Ascending aorta (tissue), 2 donors: Measurements from ENCODE around the gene ATP4A. TPM values are rescaled to one million over a fixed set of nuclear protein-coding genes. Genes with fewer than 3 reads are reported as not detected.

Experiments used
- DNase-seq, 2 donors: peaks; one replicate each; pipeline ENCODE4 v3.0.0-alpha.2; 2019; ENCODE audit warnings: low spot score in 2 of 2
- H3K27ac ChIP-seq, 2 donors: fragments of 200-600 bp; sonication (generic); one replicate each; pipeline ENCODE4 v1.5.1; 2016 to 2017; ENCODE audit warnings: mild to moderate bottlenecking in 1 of 2
- H3K27me3 ChIP-seq: fragments of 200-600 bp; sonication (generic); one replicate; pipeline ENCODE4 v1.5.1; 2017
- H3K36me3 ChIP-seq, 2 donors: fragments of 200-600 bp; sonication (generic); one replicate each; pipeline ENCODE4 v1.5.1; 2016
- H3K4me1 ChIP-seq, 2 donors: fragments of 200-600 bp; sonication (generic); one replicate each; pipeline ENCODE4 v1.5.1; 2016 to 2017; ENCODE audit warnings: mild to moderate bottlenecking in 1 of 2
- H3K4me3 ChIP-seq, 2 donors: fragments of 200-600 bp; sonication (generic); one replicate each; pipeline ENCODE4 v1.5.1; 2016 to 2017; ENCODE audit warnings: mild to moderate bottlenecking in 1 of 2
- H3K9me3 ChIP-seq, 2 donors: fragments of 200-600 bp; sonication (generic); one replicate each; pipeline ENCODE4 v1.5.1; 2016
- CTCF ChIP-seq, 3 experiments: fragments of 200-600 bp in 2 of 3; fragments of 450-650 bp in 1 of 3; sonication (generic) in 2 of 3; IDR thresholded peaks; one replicate each; pipeline ENCODE4 v1.5.1; 2016 to 2019; ENCODE audit warnings: antibody characterized with exemption in 3 of 3, mild to moderate bottlenecking in 1 of 3, moderate library complexity in 1 of 3
- intact Hi-C: fragments of 100-400 bp; cut with DNase I; formaldehyde crosslinking; loops from one replicate; pipeline ENCODE4 v1.15.1; 2023
- total RNA-seq: library from RNA; depleted of rRNA; stranded (reverse); fragments of >200 nt; gene quantifications from one replicate; pipeline ENCODE4 v1.1.0, GENCODE V29; 2016

The ATP4A gene
- total RNA-seq, 1 donor from 2014 or later: not detected

GRCh38 chr19:35509861-35510625 lies 53.4 kb downstream of the ATP4A start:
- TF ChIP-seq CTCF (IDR thresholded peaks at IDR 0.05): peak; percentile 82 to 96 (median 84)
- Histone ChIP-seq H3K9me3 (no peaks in the 10 kb centered on the region), H3K27ac (peak overlapping the region; percentile 46 to 59), H3K4me3 (peak overlapping the region; percentile 49 to 67), H3K36me3 (no peaks in the 10 kb centered on the region), H3K4me1 (no peaks in the 10 kb centered on the region), H3K27me3 (no peaks in the 10 kb centered on the region)
- DNase-seq: peak in 1 of 2 donors; percentile 88
- intact Hi-C loops: loop anchor here (2.0 to 10.0 kb wide), 2 partner anchors 35 to 445 kb away; partner anchors contain the start of gene TMEM147

GRCh38 chr19:35509018-35509652 lies 54.3 kb downstream of the ATP4A start:
- Histone ChIP-seq H3K36me3 (no peaks in the 10 kb centered on the region), H3K9me3 (no peaks in the 10 kb centered on the region), H3K27me3 (no peaks in the 10 kb centered on the region), H3K4me1 (no peaks in the 10 kb centered on the region), H3K4me3 (peak overlapping the region; percentile 49 to 67), H3K27ac (peak overlapping the region in 1 of 2 donors; percentile 59)
- intact Hi-C loops: loop anchor here (10.0 kb wide), 1 partner anchor 444 kb away; no protein-coding TSS in a partner anchor
- DNase-seq: no peak
- TF ChIP-seq CTCF (IDR thresholded peaks at IDR 0.05): no peak

- intact Hi-C loops: loop anchor here (10.0 kb wide), 1 partner anchor 443 kb away; no protein-coding TSS in a partner anchor
- no peaks in the 10 kb centered on the region for H3K36me3 ChIP-seq
- no peaks in the 10 kb centered on the region for H3K4me1 ChIP-seq
- H3K27me3 ChIP-seq: no peaks in the 10 kb centered on the region
- no peak overlapping the region for H3K27ac ChIP-seq
- H3K4me3 ChIP-seq: no peak overlapping the region
- no peak for TF ChIP-seq CTCF (IDR thresholded peaks at IDR 0.05)
- no peak for DNase-seq
- H3K9me3 ChIP-seq: no peaks in the 10 kb centered on the region
Observed at GRCh38 chr19:35508129-35508528, 55.3 kb downstream of the ATP4A start.

GRCh38 chr19:35507561-35507960 lies 55.9 kb downstream of the ATP4A start:
- Histone ChIP-seq H3K4me3 (no peak overlapping the region), H3K27ac (no peak overlapping the region), H3K27me3 (no peaks in the 10 kb centered on the region), H3K4me1 (no peaks in the 10 kb centered on the region), H3K36me3 (no peaks in the 10 kb centered on the region), H3K9me3 (no peaks in the 10 kb centered on the region)
- no peak for DNase-seq
- intact Hi-C loops: loop anchor here (10.0 kb wide), 1 partner anchor 443 kb away; no protein-coding TSS in a partner anchor
- no peak for TF ChIP-seq CTCF (IDR thresholded peaks at IDR 0.05)

- no peak for TF ChIP-seq CTCF (IDR thresholded peaks at IDR 0.05)
- Histone ChIP-seq H3K36me3 (no peaks in the 10 kb centered on the region), H3K4me3 (no peak overlapping the region), H3K4me1 (no peaks in the 10 kb centered on the region), H3K9me3 (no peaks in the 10 kb centered on the region), H3K27ac (no peak overlapping the region), H3K27me3 (no peaks in the 10 kb centered on the region)
- intact Hi-C loops: loop anchor here (10.0 kb wide), 1 partner anchor 441 kb away; no protein-coding TSS in a partner anchor
- no peak for DNase-seq
Observed at GRCh38 chr19:35506011-35506410, 57.4 kb downstream of the ATP4A start.
